Measurements from ENCODE around the gene MNX1. TPM values are rescaled to one million over a fixed set of nuclear protein-coding genes. Genes with fewer than 3 reads are reported as not detected.

Gene MNX1
- total RNA-seq, 1 experiment from 2014 or later, result not detected

- Histone ChIP-seq H3K4me3 (ENCODE audit: low read depth, low read length, poor library complexity, severe bottlenecking) (no peak overlapping the region), H3K9me3 (ENCODE audit: low read depth, low read length, poor library complexity, severe bottlenecking) (peaks cover 3% of the 10 kb centered on the region), H3K36me3 (ENCODE audit: insufficient read depth, low read length, poor library complexity, severe bottlenecking) (no peaks in the 10 kb centered on the region), H3K4me1 (ENCODE audit: insufficient read depth, low read length, poor library complexity, severe bottlenecking) (no peaks in the 10 kb centered on the region), H3K27ac (ENCODE audit: low read depth, low read length, poor library complexity, severe bottlenecking) (no peak overlapping the region), H3K27me3 (replicated peaks; ENCODE audit: insufficient read depth, low read depth, low read length, poor library complexity) (peaks cover 56% of the 10 kb centered on the region)
- no TSS peak for BruUV-seq (replicated peaks)
- TF ChIP-seq EZH2 (IDR thresholded peaks at IDR 0.05; ENCODE audit: borderline replicate concordance, low read depth, low read length, poor library complexity, severe bottlenecking) (no peak), CTCF (conservative IDR thresholded peaks at IDR 0.05; ENCODE audit: low read depth, low read length) (no peak)
- POLR2A ChIA-PET (ENCODE audit: low non-redundant PET), result no interaction called here
- intact Hi-C loops (cut with micrococcal nuclease; ENCODE audit: unreplicated experiment), result no loop called here
- no peak for DNase-seq (ENCODE audit: low spot score)
- CTCF ChIA-PET, result no interaction called here
Observed at GRCh38 chr7:157054927-157055326, 44.5 kb upstream of the MNX1 start.

GRCh38 chr7:157053118-157053517 is 42.7 kb upstream of the MNX1 start:
- intact Hi-C loops (cut with micrococcal nuclease; ENCODE audit: unreplicated experiment), result no loop called here
- TF ChIP-seq CTCF (conservative IDR thresholded peaks at IDR 0.05; ENCODE audit: low read depth, low read length) (no peak), EZH2 (IDR thresholded peaks at IDR 0.05; ENCODE audit: borderline replicate concordance, low read depth, low read length, poor library complexity, severe bottlenecking) (no peak)
- no peak for DNase-seq (ENCODE audit: low spot score)
- Histone ChIP-seq H3K36me3 (ENCODE audit: insufficient read depth, low read length, poor library complexity, severe bottlenecking) (no peaks in the 10 kb centered on the region), H3K4me3 (ENCODE audit: low read depth, low read length, poor library complexity, severe bottlenecking) (no peak overlapping the region), H3K4me1 (ENCODE audit: insufficient read depth, low read length, poor library complexity, severe bottlenecking) (no peaks in the 10 kb centered on the region), H3K9me3 (ENCODE audit: low read depth, low read length, poor library complexity, severe bottlenecking) (peaks cover 3% of the 10 kb centered on the region), H3K27ac (ENCODE audit: low read depth, low read length, poor library complexity, severe bottlenecking) (no peak overlapping the region), H3K27me3 (replicated peaks; ENCODE audit: insufficient read depth, low read depth, low read length, poor library complexity) (peaks cover 49% of the 10 kb centered on the region)
- POLR2A ChIA-PET (ENCODE audit: low non-redundant PET), result no interaction called here
- BruUV-seq (replicated peaks), result no TSS peak
- CTCF ChIA-PET, result no interaction called here

- intact Hi-C loops (cut with micrococcal nuclease; ENCODE audit: unreplicated experiment), result no loop called here
- no TSS peak for BruUV-seq (replicated peaks)
- ChIA-PET CTCF (no interaction called here), POLR2A (ENCODE audit: low non-redundant PET) (no interaction called here)
- Histone ChIP-seq H3K36me3 (ENCODE audit: insufficient read depth, low read length, poor library complexity, severe bottlenecking) (no peaks in the 10 kb centered on the region), H3K4me3 (ENCODE audit: low read depth, low read length, poor library complexity, severe bottlenecking) (no peak overlapping the region), H3K27ac (ENCODE audit: low read depth, low read length, poor library complexity, severe bottlenecking) (no peak overlapping the region), H3K27me3 (replicated peaks; ENCODE audit: insufficient read depth, low read depth, low read length, poor library complexity) (peaks cover 18% of the 10 kb centered on the region), H3K9me3 (ENCODE audit: low read depth, low read length, poor library complexity, severe bottlenecking) (no peaks in the 10 kb centered on the region), H3K4me1 (ENCODE audit: insufficient read depth, low read length, poor library complexity, severe bottlenecking) (no peaks in the 10 kb centered on the region)
- no peak for DNase-seq (ENCODE audit: low spot score)
- TF ChIP-seq EZH2 (IDR thresholded peaks at IDR 0.05; ENCODE audit: borderline replicate concordance, low read depth, low read length, poor library complexity, severe bottlenecking), result no peak
- no peak for TF ChIP-seq CTCF (conservative IDR thresholded peaks at IDR 0.05; ENCODE audit: low read depth, low read length)
Observed at GRCh38 chr7:157047148-157047547, 36.7 kb upstream of the MNX1 start.

All from A673 (cell line).